Smooth muscle cell (in vitro differentiated cells): Measurements from ENCODE around the gene ZNF181. TPM values are rescaled to one million over a fixed set of nuclear protein-coding genes. Genes with fewer than 3 reads are reported as not detected.

Experiments
- DNase-seq: peaks from one replicate; lab custom pipeline; 2025; ENCODE audit not compliant: unreplicated experiment; lab: John Stamatoyannopoulos, UW
- H2AFZ ChIP-seq: fragments of 200-600 bp; sonication (generic); 2 replicates; pipeline ENCODE4 v1.6.0; 2016; ENCODE audit warnings: antibody characterized with exemption, low read depth, mild to moderate bottlenecking
- H3F3A ChIP-seq: fragments of 200-600 bp; sonication (generic); 2 replicates; pipeline ENCODE4 v1.6.0; 2017; ENCODE audit warnings: antibody characterized with exemption, low read depth
- H3K27ac ChIP-seq: fragments of 200-600 bp; sonication (generic); 2 replicates; pipeline ENCODE4 v1.5.1; 2016; ENCODE audit warnings: low read depth, mild to moderate bottlenecking
- H3K27me3 ChIP-seq: fragments of 200-600 bp; sonication (generic); 2 replicates; pipeline ENCODE4 v1.6.1; 2016; ENCODE audit warnings: low read depth, mild to moderate bottlenecking
- H3K36me3 ChIP-seq: fragments of 200-600 bp; sonication (generic); 2 replicates; pipeline ENCODE4 v1.5.1; 2016; ENCODE audit warnings: low read depth
- H3K4me1 ChIP-seq: fragments of 200-600 bp; sonication (generic); 2 replicates; pipeline ENCODE4 v1.5.1; 2016; ENCODE audit warnings: low read depth
- H3K4me2 ChIP-seq: fragments of 200-600 bp; sonication (generic); 2 replicates; pipeline ENCODE4 v1.6.0; 2016; ENCODE audit warnings: mild to moderate bottlenecking
- H3K4me3 ChIP-seq: fragments of 200-600 bp; sonication (generic); 2 replicates; pipeline ENCODE4 v1.5.1; 2016; ENCODE audit warnings: mild to moderate bottlenecking
- H3K79me2 ChIP-seq: fragments of 200-600 bp; sonication (generic); 2 replicates; pipeline ENCODE4 v1.6.0; 2016; ENCODE audit warnings: low read depth, mild to moderate bottlenecking
- H3K9ac ChIP-seq: fragments of 200-600 bp; sonication (generic); 2 replicates; pipeline ENCODE4 v1.6.0; 2016; ENCODE audit warnings: low read depth
- H3K9me3 ChIP-seq: fragments of 200-600 bp; sonication (generic); replicated peaks from 2 replicates; pipeline ENCODE4 v1.5.1; 2016; ENCODE audit warnings: low read depth
- H4K20me1 ChIP-seq: fragments of 200-600 bp; sonication (generic); 2 replicates; pipeline ENCODE4 v1.6.0; 2016; ENCODE audit warnings: low read depth
- WGBS: methylation state at CpG from one replicate; pipeline ENCODE4 v1.1.7; 2016; ENCODE audit warnings: low lambda C conversion rate; 5-methylcytosine and 5-hydroxymethylcytosine counted together
- polyA plus RNA-seq: library from polyadenylated mRNA; unstranded; fragments of >200 nt; fragmentation: Nextera tagmentation; extraction: Ambion mirVana; gene quantifications from 2 replicates; pipeline ENCODE4 v1.2.1, GENCODE V29; 2016
- total RNA-seq: library from RNA; depleted of rRNA; stranded (reverse); fragments of >200 nt; gene quantifications from 2 replicates; pipeline ENCODE4 v1.2.3, GENCODE V29; 2014
- TF ChIP-seq, protein P1 (sequence below): fragments of 200-600 bp; sonication (generic); IDR thresholded peaks from 2 replicates; pipeline ENCODE4 v1.5.1; 2017; ENCODE audit warnings: borderline replicate concordance, mild to moderate bottlenecking, antibody characterized with exemption; ENCODE audit not compliant: insufficient read depth, poor library complexity, severe bottlenecking

The ZNF181 gene
- total and polyA plus RNA-seq, 2 experiments from 2014 or later: 4.1 to 9.7 TPM

DNA sequence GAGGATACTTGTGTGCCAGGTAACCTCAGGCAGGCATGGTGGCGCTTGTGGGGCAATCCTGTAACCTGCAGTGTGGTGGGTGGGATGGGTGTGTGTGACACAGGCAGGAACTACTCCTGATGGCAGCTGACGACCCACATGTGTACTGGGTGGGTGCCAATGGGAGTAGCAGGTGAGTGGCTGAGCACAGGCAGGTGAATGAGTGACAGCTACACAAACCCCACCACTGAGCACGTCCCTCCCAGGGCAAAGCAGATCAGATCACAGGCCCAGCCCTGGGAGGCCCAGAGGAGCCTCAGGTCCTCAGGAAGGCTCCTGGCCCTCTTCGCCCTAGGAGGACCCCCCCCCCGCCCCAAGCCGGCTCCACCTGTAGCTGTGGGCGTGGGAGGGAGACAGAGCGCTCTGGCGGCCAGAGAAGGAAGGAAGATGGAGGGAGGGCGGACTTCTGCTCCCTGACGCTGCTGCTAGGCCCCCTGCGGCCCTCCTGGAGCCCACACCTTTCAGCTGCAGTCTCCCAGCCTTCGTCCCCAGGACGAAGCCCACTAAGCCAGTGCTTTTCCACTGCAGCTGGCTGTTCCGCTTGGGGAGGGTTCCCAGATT lies 1.3 kb upstream of the ZNF181 start:
- 67% methylated on average over 15 of the region's 15 CpGs for WGBS
- Histone ChIP-seq H3K4me1 (peaks cover 13% of the 10 kb centered on the region), H3K4me2 (peak overlapping the region; percentile 97), H3K79me2 (peaks cover 4% of the 10 kb centered on the region), H3F3A (peaks cover 5% of the 10 kb centered on the region), H3K4me3 (peak overlapping the region; percentile 78), H4K20me1 (no peaks in the 10 kb centered on the region), H3K36me3 (no peaks in the 10 kb centered on the region), H3K27ac (peak overlapping the region; percentile 99), H3K9me3 (peaks cover 3% of the 10 kb centered on the region), H3K9ac (peak overlapping the region; percentile 99), H3K27me3 (no peaks in the 10 kb centered on the region), H2AFZ (no peak overlapping the region)
- no peak for DNase-seq
- TF ChIP-seq, protein P1, sequence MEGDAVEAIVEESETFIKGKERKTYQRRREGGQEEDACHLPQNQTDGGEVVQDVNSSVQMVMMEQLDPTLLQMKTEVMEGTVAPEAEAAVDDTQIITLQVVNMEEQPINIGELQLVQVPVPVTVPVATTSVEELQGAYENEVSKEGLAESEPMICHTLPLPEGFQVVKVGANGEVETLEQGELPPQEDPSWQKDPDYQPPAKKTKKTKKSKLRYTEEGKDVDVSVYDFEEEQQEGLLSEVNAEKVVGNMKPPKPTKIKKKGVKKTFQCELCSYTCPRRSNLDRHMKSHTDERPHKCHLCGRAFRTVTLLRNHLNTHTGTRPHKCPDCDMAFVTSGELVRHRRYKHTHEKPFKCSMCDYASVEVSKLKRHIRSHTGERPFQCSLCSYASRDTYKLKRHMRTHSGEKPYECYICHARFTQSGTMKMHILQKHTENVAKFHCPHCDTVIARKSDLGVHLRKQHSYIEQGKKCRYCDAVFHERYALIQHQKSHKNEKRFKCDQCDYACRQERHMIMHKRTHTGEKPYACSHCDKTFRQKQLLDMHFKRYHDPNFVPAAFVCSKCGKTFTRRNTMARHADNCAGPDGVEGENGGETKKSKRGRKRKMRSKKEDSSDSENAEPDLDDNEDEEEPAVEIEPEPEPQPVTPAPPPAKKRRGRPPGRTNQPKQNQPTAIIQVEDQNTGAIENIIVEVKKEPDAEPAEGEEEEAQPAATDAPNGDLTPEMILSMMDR: no peak

DNA sequence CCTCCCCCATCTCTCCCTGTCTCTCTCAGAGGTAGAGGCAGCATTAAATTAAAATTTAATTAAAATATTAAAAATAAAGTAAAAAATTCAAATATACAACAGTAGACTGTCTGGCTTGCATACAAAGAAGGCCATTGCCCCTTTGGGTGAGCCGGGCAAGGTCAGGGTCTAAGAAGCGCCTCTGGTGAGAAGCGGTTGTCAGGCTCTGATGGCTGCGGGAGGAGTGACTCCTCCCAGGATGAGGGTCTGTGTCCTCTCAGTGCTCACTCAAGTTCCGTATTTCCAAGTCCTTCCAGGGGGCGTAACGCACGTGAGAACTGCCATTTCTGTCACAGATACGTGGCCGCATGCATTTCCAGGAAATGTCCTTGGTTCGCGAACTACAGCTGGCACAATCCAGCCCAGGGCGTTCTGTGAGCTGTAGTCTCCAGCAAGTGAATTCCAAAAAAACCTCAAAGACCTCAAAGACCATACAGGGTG lies 737 bp upstream of the ZNF181 start:
- Histone ChIP-seq H3K9ac (peak overlapping the region; percentile 99), H3K4me2 (peak overlapping the region; percentile 97), H3K4me1 (peaks cover 13% of the 10 kb centered on the region), H3K27ac (peak overlapping the region; percentile 99), H3K4me3 (peak overlapping the region; percentile 78), H3K36me3 (no peaks in the 10 kb centered on the region), H2AFZ (peak overlapping the region; percentile 87), H3F3A (peaks cover 5% of the 10 kb centered on the region), H3K9me3 (peaks cover 3% of the 10 kb centered on the region), H3K27me3 (no peaks in the 10 kb centered on the region), H4K20me1 (no peaks in the 10 kb centered on the region), H3K79me2 (peaks cover 4% of the 10 kb centered on the region)
- TF ChIP-seq, protein P1: no peak
- DNase-seq: no peak
- WGBS: 3% methylated on average over 13 of the region's 13 CpGs

DNA sequence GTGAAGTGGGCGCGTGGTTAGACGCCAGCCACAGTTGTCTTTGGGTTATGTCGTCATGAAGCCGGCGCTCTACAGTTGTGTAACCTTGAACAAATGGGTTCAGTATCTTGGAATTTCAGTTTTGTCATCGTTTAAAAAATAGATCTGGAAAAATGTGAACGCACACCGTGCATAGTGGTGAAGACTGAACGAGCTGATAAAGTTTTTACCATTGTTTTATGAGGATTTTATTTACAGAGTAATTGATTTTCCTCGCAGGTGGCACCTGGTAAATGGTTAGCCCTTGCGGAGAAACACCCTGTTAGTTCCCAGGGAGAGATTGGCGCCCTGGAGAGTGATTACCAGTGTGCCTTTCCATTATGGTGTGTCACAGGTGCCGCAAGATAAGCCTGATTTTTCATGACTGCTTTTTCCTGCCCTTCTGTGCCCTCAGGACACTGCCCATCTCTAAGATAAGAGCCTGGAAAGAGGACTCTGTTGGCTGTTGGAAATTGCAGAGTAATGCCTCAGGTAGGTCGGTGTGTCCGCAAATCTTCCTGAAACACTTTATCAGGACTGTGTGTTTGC lies 577 bp downstream of the ZNF181 start:
- Histone ChIP-seq H3K27me3 (no peaks in the 10 kb centered on the region), H3K4me2 (peak overlapping the region; percentile 97), H3K9me3 (peaks cover 10% of the 10 kb centered on the region), H2AFZ (peak overlapping the region; percentile 87), H3F3A (peaks cover 5% of the 10 kb centered on the region), H3K4me1 (peaks cover 13% of the 10 kb centered on the region), H4K20me1 (no peaks in the 10 kb centered on the region), H3K9ac (peak overlapping the region; percentile 99), H3K27ac (peak overlapping the region; percentile 99), H3K79me2 (peaks cover 4% of the 10 kb centered on the region), H3K4me3 (peak overlapping the region; percentile 78), H3K36me3 (peaks cover 11% of the 10 kb centered on the region)
- no peak for DNase-seq
- 15% methylated on average over 16 of the region's 16 CpGs for WGBS
- TF ChIP-seq, protein P1: no peak
